Liver (tissue), 9 donors: Measurements from ENCODE around the gene HES6. TPM values are rescaled to one million over a fixed set of nuclear protein-coding genes. Genes with fewer than 3 reads are reported as not detected.

Experiments used
- DNase-seq: peaks from one replicate; pipeline ENCODE4 v3.0.0-alpha.2; 2017; ENCODE audit warnings: low spot score
- H3K27ac ChIP-seq, 2 donors: one replicate each; pipeline ENCODE4 v1.7.0; 2013; ENCODE audit warnings: inconsistent platforms in 2 of 2, low read length in 2 of 2, control low read depth in 1 of 2, low read depth in 1 of 2, mild to moderate bottlenecking in 1 of 2
- H3K27me3 ChIP-seq, 4 donors: one replicate each; pipeline versions ENCODE4 v1.6.1 to v1.7.0; 2013; ENCODE audit warnings: low read length in 3 of 4, inconsistent platforms in 1 of 4, mild to moderate bottlenecking in 1 of 4, moderate library complexity in 1 of 4; ENCODE audit not compliant: control insufficient read depth in 4 of 4, insufficient read depth in 4 of 4
- H3K36me3 ChIP-seq, 4 donors: one replicate each; pipeline versions ENCODE4 v1.6.1 to v1.7.0; 2013; ENCODE audit warnings: low read length in 3 of 4, mild to moderate bottlenecking in 3 of 4, low read depth in 1 of 4, moderate library complexity in 1 of 4; ENCODE audit not compliant: control insufficient read depth in 4 of 4, insufficient read depth in 3 of 4
- H3K4me1 ChIP-seq, 4 donors: one replicate each; pipeline versions ENCODE4 v1.6.1 to v1.7.0; 2013; ENCODE audit warnings: low read length in 3 of 4, mild to moderate bottlenecking in 3 of 4, moderate library complexity in 1 of 4; ENCODE audit not compliant: control insufficient read depth in 4 of 4, insufficient read depth in 4 of 4
- H3K4me3 ChIP-seq, 3 donors: one replicate each; pipeline versions ENCODE4 v1.6.1 to v1.7.0; 2013; ENCODE audit warnings: low read length in 3 of 3, control low read depth in 1 of 3, low read depth in 1 of 3, mild to moderate bottlenecking in 1 of 3
- H3K9ac ChIP-seq, 2 donors: one replicate each; pipeline ENCODE4 v1.7.0; 2013; ENCODE audit warnings: low read length in 2 of 2, mild to moderate bottlenecking in 2 of 2, moderate library complexity in 2 of 2, control low read depth in 1 of 2, low read depth in 1 of 2
- H3K9me3 ChIP-seq, 4 donors: one replicate each; pipeline versions ENCODE4 v1.6.1 to v1.7.0; 2013; ENCODE audit warnings: low read length in 3 of 4; ENCODE audit not compliant: control insufficient read depth in 4 of 4
- EGR1 ChIP-seq, 2 donors: IDR thresholded peaks; 2 replicates each; pipeline ENCODE4 v1.6.1; 2016 to 2018; ENCODE audit warnings: antibody characterized with exemption in 2 of 2, low read depth in 2 of 2
- FOXA1 ChIP-seq: IDR thresholded peaks from 2 replicates; pipeline ENCODE4 v1.6.1; 2016; ENCODE audit warnings: antibody characterized with exemption
- GABPA ChIP-seq, 2 donors: IDR thresholded peaks in 1 of 2; conservative IDR thresholded peaks in 1 of 2; 2 replicates each; pipeline ENCODE4 v1.6.1; 2016; ENCODE audit warnings: antibody characterized with exemption in 2 of 2, mild to moderate bottlenecking in 1 of 2, moderate library complexity in 1 of 2
- HNF4G ChIP-seq: IDR thresholded peaks from 2 replicates; pipeline ENCODE4 v1.6.1; 2016; ENCODE audit warnings: antibody characterized with exemption
- JUND ChIP-seq, 2 donors: IDR thresholded peaks; 2 replicates each; pipeline ENCODE4 v1.6.1; 2016; ENCODE audit warnings: antibody characterized with exemption in 2 of 2
- NR2F2 ChIP-seq: IDR thresholded peaks from 2 replicates; pipeline ENCODE4 v1.6.1; 2016; ENCODE audit warnings: antibody characterized with exemption
- RAD21 ChIP-seq, 2 donors: IDR thresholded peaks; 2 replicates each; pipeline ENCODE4 v1.6.1; 2016; ENCODE audit warnings: antibody characterized with exemption in 2 of 2, mild to moderate bottlenecking in 2 of 2
- RXRA ChIP-seq, 2 donors: IDR thresholded peaks; 2 replicates each; pipeline ENCODE4 v1.6.1; 2017 to 2018; ENCODE audit warnings: antibody characterized with exemption in 2 of 2, mild to moderate bottlenecking in 1 of 2
- SP1 ChIP-seq: IDR thresholded peaks from 2 replicates; pipeline ENCODE4 v1.6.1; 2018; ENCODE audit warnings: antibody characterized with exemption, mild to moderate bottlenecking
- TAF1 ChIP-seq: conservative IDR thresholded peaks from 2 replicates; pipeline ENCODE4 v1.6.1; 2016; ENCODE audit warnings: antibody characterized with exemption, mild to moderate bottlenecking
- YY1 ChIP-seq: IDR thresholded peaks from 2 replicates; pipeline ENCODE4 v1.6.1; 2016; ENCODE audit warnings: antibody characterized with exemption, mild to moderate bottlenecking
- WGBS: extraction: QIAGEN DNeasy Blood & Tissue Kit; methylation state at CpG from one replicate; pipeline ENCODE4 v1.1.7; 2013; 5-methylcytosine and 5-hydroxymethylcytosine counted together
- polyA plus RNA-seq, 2 donors: library from polyadenylated mRNA; stranded (reverse) in 1 of 2; unstranded in 1 of 2; fragments of 200-250 nt in 1 of 2; fragments of >200 nt in 1 of 2; fragmentation: Nextera tagmentation in 1 of 2; extraction: Ambion mirVana in 1 of 2; gene quantifications; one replicate each; pipeline versions ENCODE4 v1.2.1 to v1.2.3, GENCODE V29; 2013 to 2015
- total RNA-seq, 2 donors: library from RNA; depleted of rRNA; stranded (reverse); fragments of >200 nt; gene quantifications; one replicate each; pipeline ENCODE4 v1.2.3, GENCODE V29; 2014
- TF ChIP-seq, protein P1 (sequence below): IDR thresholded peaks from 2 replicates; pipeline ENCODE4 v1.6.1; 2016; ENCODE audit warnings: antibody characterized with exemption
- TF ChIP-seq, protein P2 (sequence below): IDR thresholded peaks from 2 replicates; pipeline ENCODE4 v1.6.1; 2016; ENCODE audit warnings: antibody characterized with exemption, mild to moderate bottlenecking
- TF ChIP-seq, protein P3 (sequence below): fragments of 150-350 bp; IDR thresholded peaks from 2 replicates; pipeline ENCODE4 v1.5.1; 2017; ENCODE audit warnings: improper control_type of control experiment, low read depth, low read length; ENCODE audit not compliant: missing input control
- TF ChIP-seq, protein P4 (sequence below): IDR thresholded peaks from 2 replicates; pipeline ENCODE4 v1.6.1; 2016; ENCODE audit warnings: antibody characterized with exemption
- TF ChIP-seq, protein P5 (sequence below): IDR thresholded peaks from 2 replicates; pipeline ENCODE4 v1.6.1; 2016; ENCODE audit warnings: antibody characterized with exemption
- donor health status: healthy.
- donor health status: healthy.
- donor health status: healthy.
- donor health status: healthy.
- donor health status: healthy.

Gene HES6
- total and polyA plus RNA-seq, 4 donors: 1.7 to 13.2 (median 2.6) TPM

DNA sequence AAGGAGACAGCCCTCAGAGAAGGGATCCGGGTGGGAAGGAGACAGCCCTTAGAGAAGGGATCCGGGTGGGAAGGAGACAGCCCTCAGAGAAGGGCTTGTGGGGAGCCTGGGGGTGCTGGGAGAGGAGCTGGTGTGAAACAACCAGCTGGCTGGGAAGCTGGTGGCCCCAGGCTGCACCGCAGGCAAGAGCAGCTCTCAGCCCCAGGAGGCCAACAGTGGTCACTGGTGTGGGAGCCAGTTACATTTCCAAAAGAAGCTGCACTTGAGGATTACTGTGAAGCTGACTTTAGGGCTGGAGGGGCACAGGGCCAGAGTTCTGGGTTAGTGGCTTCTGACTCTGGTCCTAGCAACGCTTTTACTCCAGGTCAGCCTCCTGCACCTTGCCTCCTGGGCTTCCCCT, 3.3 kb downstream of the HES6 start:
- Histone ChIP-seq H3K27ac (no peak overlapping the region), H3K4me1 (peaks cover 4 to 12% (median 9%) of the 10 kb centered on the region in 4 donors), H3K4me3 (no peak overlapping the region), H3K9me3 (no peaks in the 10 kb centered on the region), H3K36me3 (no peaks in the 10 kb centered on the region), H3K9ac (no peak overlapping the region), H3K27me3 (no peaks in the 10 kb centered on the region)
- 88% methylated on average over 4 of the region's 4 CpGs for WGBS
- no peak for DNase-seq
- TF ChIP-seq, protein P1, sequence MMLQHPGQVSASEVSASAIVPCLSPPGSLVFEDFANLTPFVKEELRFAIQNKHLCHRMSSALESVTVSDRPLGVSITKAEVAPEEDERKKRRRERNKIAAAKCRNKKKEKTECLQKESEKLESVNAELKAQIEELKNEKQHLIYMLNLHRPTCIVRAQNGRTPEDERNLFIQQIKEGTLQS: no peak
- TF ChIP-seq, protein P2, sequence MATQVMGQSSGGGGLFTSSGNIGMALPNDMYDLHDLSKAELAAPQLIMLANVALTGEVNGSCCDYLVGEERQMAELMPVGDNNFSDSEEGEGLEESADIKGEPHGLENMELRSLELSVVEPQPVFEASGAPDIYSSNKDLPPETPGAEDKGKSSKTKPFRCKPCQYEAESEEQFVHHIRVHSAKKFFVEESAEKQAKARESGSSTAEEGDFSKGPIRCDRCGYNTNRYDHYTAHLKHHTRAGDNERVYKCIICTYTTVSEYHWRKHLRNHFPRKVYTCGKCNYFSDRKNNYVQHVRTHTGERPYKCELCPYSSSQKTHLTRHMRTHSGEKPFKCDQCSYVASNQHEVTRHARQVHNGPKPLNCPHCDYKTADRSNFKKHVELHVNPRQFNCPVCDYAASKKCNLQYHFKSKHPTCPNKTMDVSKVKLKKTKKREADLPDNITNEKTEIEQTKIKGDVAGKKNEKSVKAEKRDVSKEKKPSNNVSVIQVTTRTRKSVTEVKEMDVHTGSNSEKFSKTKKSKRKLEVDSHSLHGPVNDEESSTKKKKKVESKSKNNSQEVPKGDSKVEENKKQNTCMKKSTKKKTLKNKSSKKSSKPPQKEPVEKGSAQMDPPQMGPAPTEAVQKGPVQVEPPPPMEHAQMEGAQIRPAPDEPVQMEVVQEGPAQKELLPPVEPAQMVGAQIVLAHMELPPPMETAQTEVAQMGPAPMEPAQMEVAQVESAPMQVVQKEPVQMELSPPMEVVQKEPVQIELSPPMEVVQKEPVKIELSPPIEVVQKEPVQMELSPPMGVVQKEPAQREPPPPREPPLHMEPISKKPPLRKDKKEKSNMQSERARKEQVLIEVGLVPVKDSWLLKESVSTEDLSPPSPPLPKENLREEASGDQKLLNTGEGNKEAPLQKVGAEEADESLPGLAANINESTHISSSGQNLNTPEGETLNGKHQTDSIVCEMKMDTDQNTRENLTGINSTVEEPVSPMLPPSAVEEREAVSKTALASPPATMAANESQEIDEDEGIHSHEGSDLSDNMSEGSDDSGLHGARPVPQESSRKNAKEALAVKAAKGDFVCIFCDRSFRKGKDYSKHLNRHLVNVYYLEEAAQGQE: no peak
- TF ChIP-seq EGR1 (IDR thresholded peaks at IDR 0.05; ENCODE audit: low read depth in 2 of 2) (no peak), RAD21 (IDR thresholded peaks at IDR 0.05) (no peak), FOXA1 (no peak), NR2F2 (no peak), HNF4G (no peak), SP1 (no peak), TAF1 (no peak), GABPA (IDR thresholded peaks at IDR 0.05 in 1 of 2, conservative IDR thresholded peaks at IDR 0.05 in 1 of 2) (no peak), RXRA (IDR thresholded peaks at IDR 0.05) (no peak), JUND (IDR thresholded peaks at IDR 0.05) (no peak)
- TF ChIP-seq, protein P3, sequence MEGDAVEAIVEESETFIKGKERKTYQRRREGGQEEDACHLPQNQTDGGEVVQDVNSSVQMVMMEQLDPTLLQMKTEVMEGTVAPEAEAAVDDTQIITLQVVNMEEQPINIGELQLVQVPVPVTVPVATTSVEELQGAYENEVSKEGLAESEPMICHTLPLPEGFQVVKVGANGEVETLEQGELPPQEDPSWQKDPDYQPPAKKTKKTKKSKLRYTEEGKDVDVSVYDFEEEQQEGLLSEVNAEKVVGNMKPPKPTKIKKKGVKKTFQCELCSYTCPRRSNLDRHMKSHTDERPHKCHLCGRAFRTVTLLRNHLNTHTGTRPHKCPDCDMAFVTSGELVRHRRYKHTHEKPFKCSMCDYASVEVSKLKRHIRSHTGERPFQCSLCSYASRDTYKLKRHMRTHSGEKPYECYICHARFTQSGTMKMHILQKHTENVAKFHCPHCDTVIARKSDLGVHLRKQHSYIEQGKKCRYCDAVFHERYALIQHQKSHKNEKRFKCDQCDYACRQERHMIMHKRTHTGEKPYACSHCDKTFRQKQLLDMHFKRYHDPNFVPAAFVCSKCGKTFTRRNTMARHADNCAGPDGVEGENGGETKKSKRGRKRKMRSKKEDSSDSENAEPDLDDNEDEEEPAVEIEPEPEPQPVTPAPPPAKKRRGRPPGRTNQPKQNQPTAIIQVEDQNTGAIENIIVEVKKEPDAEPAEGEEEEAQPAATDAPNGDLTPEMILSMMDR: no peak
- TF ChIP-seq, protein P4, sequence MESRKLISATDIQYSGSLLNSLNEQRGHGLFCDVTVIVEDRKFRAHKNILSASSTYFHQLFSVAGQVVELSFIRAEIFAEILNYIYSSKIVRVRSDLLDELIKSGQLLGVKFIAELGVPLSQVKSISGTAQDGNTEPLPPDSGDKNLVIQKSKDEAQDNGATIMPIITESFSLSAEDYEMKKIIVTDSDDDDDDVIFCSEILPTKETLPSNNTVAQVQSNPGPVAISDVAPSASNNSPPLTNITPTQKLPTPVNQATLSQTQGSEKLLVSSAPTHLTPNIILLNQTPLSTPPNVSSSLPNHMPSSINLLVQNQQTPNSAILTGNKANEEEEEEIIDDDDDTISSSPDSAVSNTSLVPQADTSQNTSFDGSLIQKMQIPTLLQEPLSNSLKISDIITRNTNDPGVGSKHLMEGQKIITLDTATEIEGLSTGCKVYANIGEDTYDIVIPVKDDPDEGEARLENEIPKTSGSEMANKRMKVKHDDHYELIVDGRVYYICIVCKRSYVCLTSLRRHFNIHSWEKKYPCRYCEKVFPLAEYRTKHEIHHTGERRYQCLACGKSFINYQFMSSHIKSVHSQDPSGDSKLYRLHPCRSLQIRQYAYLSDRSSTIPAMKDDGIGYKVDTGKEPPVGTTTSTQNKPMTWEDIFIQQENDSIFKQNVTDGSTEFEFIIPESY: no peak
- TF ChIP-seq, protein P5, sequence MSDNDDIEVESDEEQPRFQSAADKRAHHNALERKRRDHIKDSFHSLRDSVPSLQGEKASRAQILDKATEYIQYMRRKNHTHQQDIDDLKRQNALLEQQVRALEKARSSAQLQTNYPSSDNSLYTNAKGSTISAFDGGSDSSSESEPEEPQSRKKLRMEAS: no peak

DNA sequence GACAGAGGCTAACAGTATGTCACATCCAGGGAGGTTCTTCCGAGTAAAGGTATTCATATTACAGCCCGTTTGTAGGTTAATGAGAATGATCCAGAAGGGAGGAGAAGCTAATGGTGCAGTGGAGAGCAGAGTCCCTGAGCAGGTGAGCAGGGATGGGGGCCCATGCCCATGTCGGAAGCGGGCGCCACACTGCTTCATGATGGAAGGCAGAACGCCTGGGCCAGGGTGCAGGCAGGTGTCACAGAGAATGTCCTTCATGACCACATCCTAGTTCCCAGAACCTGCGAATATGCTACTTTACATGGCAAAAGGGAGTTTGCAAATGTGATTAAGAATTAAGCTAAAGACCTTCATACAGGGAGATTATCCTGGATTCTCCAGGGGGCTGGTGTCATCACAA, 4.0 kb downstream of the HES6 start:
- Histone ChIP-seq H3K9me3 (no peaks in the 10 kb centered on the region), H3K4me1 (peaks cover 4 to 17% (median 13%) of the 10 kb centered on the region in 4 donors), H3K27me3 (no peaks in the 10 kb centered on the region), H3K27ac (no peak overlapping the region), H3K36me3 (no peaks in the 10 kb centered on the region), H3K9ac (no peak overlapping the region), H3K4me3 (no peak overlapping the region)
- no peak for DNase-seq
- WGBS: 90% methylated on average over 7 of the region's 7 CpGs
- no peak for TF ChIP-seq JUND (IDR thresholded peaks at IDR 0.05)
- TF ChIP-seq YY1: no peak
